ENCODE data around the gene MRGPRG.

The MRGPRG gene

GRCh38 chr11:3194016-3194816 is 24.4 kb downstream of the MRGPRG start:
- DNase-seq (ENCODE audit: low spot score) = peak; percentile 28

- peak; percentile 21 for DNase-seq (ENCODE audit: low spot score)
Observed at GRCh38 chr11:3193373-3194015, 25.1 kb downstream of the MRGPRG start.

- DNase-seq (ENCODE audit: low spot score) = peak; percentile 14
Observed at GRCh38 chr11:3192511-3193372, 25.9 kb downstream of the MRGPRG start.

GRCh38 chr11:3191586-3192324 is 26.9 kb downstream of the MRGPRG start:
- DNase-seq (ENCODE audit: low spot score) = peak; percentile 14

- peak; percentile 9 for DNase-seq (ENCODE audit: low spot score)
Observed at GRCh38 chr11:3190600-3190999, 28.0 kb downstream of the MRGPRG start.

- DNase-seq (ENCODE audit: low spot score) = peak; percentile 5
Observed at GRCh38 chr11:3189886-3190583, 28.6 kb downstream of the MRGPRG start.

- peak; percentile 24 for DNase-seq (ENCODE audit: low spot score)
Observed at GRCh38 chr11:3189196-3189843, 29.3 kb downstream of the MRGPRG start.

- peak; percentile 20 for DNase-seq (ENCODE audit: low spot score)
Observed at GRCh38 chr11:3188496-3189195, 30.0 kb downstream of the MRGPRG start.

- DNase-seq (ENCODE audit: low spot score) = no peak
Observed at GRCh38 chr11:3186166-3186953, 32.3 kb downstream of the MRGPRG start.

GRCh38 chr11:3184732-3185347 is 33.8 kb downstream of the MRGPRG start:
- DNase-seq (ENCODE audit: low spot score) = no peak

GRCh38 chr11:3183523-3183922 is 35.1 kb downstream of the MRGPRG start:
- DNase-seq (ENCODE audit: low spot score) = no peak

- no peak for DNase-seq (ENCODE audit: low spot score)
Observed at GRCh38 chr11:3182462-3182852, 36.2 kb downstream of the MRGPRG start.

GRCh38 chr11:3181725-3182461 is 36.7 kb downstream of the MRGPRG start:
- no peak for DNase-seq (ENCODE audit: low spot score)

GRCh38 chr11:3180869-3181268 is 37.7 kb downstream of the MRGPRG start:
- DNase-seq (ENCODE audit: low spot score) = no peak

- no peak for DNase-seq (ENCODE audit: low spot score)
Observed at GRCh38 chr11:3178349-3178748, 40.3 kb downstream of the MRGPRG start.

- DNase-seq (ENCODE audit: low spot score) = no peak
Observed at GRCh38 chr11:3177931-3178330, 40.7 kb downstream of the MRGPRG start.

GRCh38 chr11:3176487-3176886 is 42.1 kb downstream of the MRGPRG start:
- DNase-seq (ENCODE audit: low spot score) = no peak

- DNase-seq (ENCODE audit: low spot score) = no peak
Observed at GRCh38 chr11:3175194-3175593, 43.4 kb downstream of the MRGPRG start.

All from D341Med (cell line).